Measurements from ENCODE around the gene COIL. TPM values are rescaled to one million over a fixed set of nuclear protein-coding genes. Genes with fewer than 3 reads are reported as not detected.

The COIL gene
- total and polyA plus RNA-seq, 4 donors = 7.2 to 21.4 (median 9.7) TPM

DNA sequence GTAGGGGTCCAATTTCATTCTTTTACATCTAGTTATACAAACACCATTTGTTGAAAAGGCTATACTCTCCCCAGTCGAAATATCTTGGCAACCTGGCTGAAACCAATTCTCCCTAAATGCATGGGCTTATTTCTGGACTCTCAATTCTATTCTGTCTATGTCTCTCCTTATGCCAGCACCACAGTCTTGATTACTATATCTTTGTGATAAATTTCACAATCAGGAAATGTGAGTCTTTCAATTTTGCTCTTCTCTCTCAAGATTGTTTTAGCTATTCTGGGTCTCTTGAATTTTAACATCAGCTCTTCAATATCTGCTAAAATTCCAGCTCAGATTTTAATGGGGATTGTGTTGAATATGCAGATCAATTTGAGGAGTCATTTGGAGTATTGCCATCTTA is 41.1 kb downstream of the COIL start:
- TF ChIP-seq, protein P1, sequence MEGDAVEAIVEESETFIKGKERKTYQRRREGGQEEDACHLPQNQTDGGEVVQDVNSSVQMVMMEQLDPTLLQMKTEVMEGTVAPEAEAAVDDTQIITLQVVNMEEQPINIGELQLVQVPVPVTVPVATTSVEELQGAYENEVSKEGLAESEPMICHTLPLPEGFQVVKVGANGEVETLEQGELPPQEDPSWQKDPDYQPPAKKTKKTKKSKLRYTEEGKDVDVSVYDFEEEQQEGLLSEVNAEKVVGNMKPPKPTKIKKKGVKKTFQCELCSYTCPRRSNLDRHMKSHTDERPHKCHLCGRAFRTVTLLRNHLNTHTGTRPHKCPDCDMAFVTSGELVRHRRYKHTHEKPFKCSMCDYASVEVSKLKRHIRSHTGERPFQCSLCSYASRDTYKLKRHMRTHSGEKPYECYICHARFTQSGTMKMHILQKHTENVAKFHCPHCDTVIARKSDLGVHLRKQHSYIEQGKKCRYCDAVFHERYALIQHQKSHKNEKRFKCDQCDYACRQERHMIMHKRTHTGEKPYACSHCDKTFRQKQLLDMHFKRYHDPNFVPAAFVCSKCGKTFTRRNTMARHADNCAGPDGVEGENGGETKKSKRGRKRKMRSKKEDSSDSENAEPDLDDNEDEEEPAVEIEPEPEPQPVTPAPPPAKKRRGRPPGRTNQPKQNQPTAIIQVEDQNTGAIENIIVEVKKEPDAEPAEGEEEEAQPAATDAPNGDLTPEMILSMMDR (IDR thresholded peaks at IDR 0.05; ENCODE audit: control extremely low read depth, extremely low read depth) = no peak
- Histone ChIP-seq H3K9ac (ENCODE audit: insufficient read depth in 1 of 2, low read length in 2 of 2) (no peak overlapping the region), H3K4me3 (no peak overlapping the region), H3K36me3 (ENCODE audit: control insufficient read depth in 4 of 4, insufficient read depth in 4 of 4, low read length in 4 of 4) (no peaks in the 10 kb centered on the region), H3K27ac (ENCODE audit: low read depth in 1 of 2, low read length in 1 of 2) (no peak overlapping the region), H3K4me1 (ENCODE audit: control insufficient read depth in 5 of 5, insufficient read depth in 5 of 5, low read length in 5 of 5) (peaks cover 0 to 10% (median 5%) of the 10 kb centered on the region in 5 donors), H3K27me3 (ENCODE audit: control insufficient read depth in 3 of 3, insufficient read depth in 3 of 3, low read length in 2 of 3) (no peaks in the 10 kb centered on the region), H3K9me3 (ENCODE audit: control insufficient read depth in 4 of 4, insufficient read depth in 3 of 4, low read length in 3 of 4) (no peaks in the 10 kb centered on the region)
- DNase-seq = no peak
- no peak for ATAC-seq (ENCODE audit: insufficient read depth, low FRiP score)
- 88 to 92% methylated on average over 1 of the region's 1 CpG for WGBS, 2 donors

DNA sequence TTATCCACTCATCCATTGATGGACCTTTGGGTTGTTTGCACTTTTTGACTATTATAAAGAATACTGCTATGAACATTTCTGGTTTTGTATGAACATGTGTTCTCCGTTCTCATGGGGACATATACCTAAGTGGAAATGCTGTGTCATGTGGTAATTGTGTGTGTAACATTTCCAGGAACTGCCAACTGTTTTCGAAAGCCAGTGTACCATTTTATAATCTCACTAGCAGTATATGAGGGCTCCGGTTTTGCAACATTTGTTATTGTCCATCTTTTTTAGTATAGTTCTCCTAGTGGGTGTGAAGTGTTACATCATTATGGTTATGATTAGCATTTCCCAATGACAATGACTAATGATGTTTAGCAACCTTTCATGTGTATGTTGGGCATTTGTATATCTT is 41.9 kb downstream of the COIL start:
- Histone ChIP-seq H3K4me1 (ENCODE audit: control insufficient read depth in 5 of 5, insufficient read depth in 5 of 5, low read length in 5 of 5) (peaks cover 0 to 10% (median 6%) of the 10 kb centered on the region in 5 donors), H3K27me3 (ENCODE audit: control insufficient read depth in 3 of 3, insufficient read depth in 3 of 3, low read length in 2 of 3) (no peaks in the 10 kb centered on the region), H3K27ac (ENCODE audit: low read depth in 1 of 2, low read length in 1 of 2) (no peak overlapping the region), H3K9ac (ENCODE audit: insufficient read depth in 1 of 2, low read length in 2 of 2) (no peak overlapping the region), H3K9me3 (ENCODE audit: control insufficient read depth in 4 of 4, insufficient read depth in 3 of 4, low read length in 3 of 4) (no peaks in the 10 kb centered on the region), H3K4me3 (no peak overlapping the region), H3K36me3 (ENCODE audit: control insufficient read depth in 4 of 4, insufficient read depth in 4 of 4, low read length in 4 of 4) (no peaks in the 10 kb centered on the region)
- TF ChIP-seq, protein P1 (IDR thresholded peaks at IDR 0.05; ENCODE audit: control extremely low read depth, extremely low read depth) = no peak
- no peak for DNase-seq
- 34 to 67% methylated on average over 3 of the region's 3 CpGs for WGBS, 2 donors
- no peak for ATAC-seq (ENCODE audit: insufficient read depth, low FRiP score)

DNA sequence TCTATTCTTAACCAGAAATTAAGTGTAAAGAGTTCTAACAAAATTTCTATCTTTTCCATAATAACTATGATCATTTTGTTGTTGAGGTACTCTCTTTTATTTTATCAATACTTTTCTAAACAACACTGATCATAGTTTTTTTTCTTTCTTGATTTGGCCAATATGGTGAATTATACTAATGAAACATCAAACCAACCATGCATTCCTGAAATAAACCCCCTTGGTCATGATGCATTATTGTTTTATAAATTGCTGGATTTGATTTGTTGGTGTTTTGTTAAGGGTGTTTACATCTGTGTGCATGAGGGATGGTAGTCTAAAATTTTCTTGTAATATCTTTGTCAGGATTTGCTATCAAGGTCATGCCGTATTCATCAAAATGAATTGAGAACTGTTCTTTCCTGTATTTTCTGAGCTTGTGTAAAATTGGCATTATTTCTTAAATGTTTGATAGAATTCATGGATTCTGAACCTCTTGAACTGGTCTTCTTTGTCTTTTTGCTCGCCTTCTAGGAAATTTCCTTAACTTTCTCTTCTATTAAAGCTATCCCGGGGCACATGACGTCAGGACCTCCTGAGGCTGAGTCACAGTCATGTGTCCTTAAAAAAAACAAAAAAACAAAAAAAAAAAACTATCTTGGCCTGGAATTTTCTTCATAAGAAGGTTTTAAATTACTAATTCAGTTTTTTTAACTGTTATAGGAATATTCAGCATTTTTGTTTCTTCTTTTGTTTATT is 43.1 kb downstream of the COIL start:
- 82 to 83% methylated on average over 4 of the region's 4 CpGs for WGBS, 2 donors
- Histone ChIP-seq H3K4me1 (ENCODE audit: control insufficient read depth in 5 of 5, insufficient read depth in 5 of 5, low read length in 5 of 5) (peaks cover 0 to 17% (median 7%) of the 10 kb centered on the region in 5 donors), H3K9me3 (ENCODE audit: control insufficient read depth in 4 of 4, insufficient read depth in 3 of 4, low read length in 3 of 4) (no peaks in the 10 kb centered on the region), H3K27me3 (ENCODE audit: control insufficient read depth in 3 of 3, insufficient read depth in 3 of 3, low read length in 2 of 3) (no peaks in the 10 kb centered on the region), H3K36me3 (ENCODE audit: control insufficient read depth in 4 of 4, insufficient read depth in 4 of 4, low read length in 4 of 4) (no peaks in the 10 kb centered on the region), H3K4me3 (no peak overlapping the region), H3K9ac (ENCODE audit: insufficient read depth in 1 of 2, low read length in 2 of 2) (no peak overlapping the region), H3K27ac (ENCODE audit: low read depth in 1 of 2, low read length in 1 of 2) (no peak overlapping the region)
- DNase-seq (no peak), ATAC-seq (ENCODE audit: insufficient read depth, low FRiP score) (no peak)
- TF ChIP-seq, protein P1 (IDR thresholded peaks at IDR 0.05; ENCODE audit: control extremely low read depth, extremely low read depth) = no peak
